Midbrain (tissue), 1 donor: ENCODE results near the gene CAPRIN1.

Source experiments
- DNase-seq: peaks from one replicate; lab custom pipeline; 2025; lab: John Stamatoyannopoulos, UW

CAPRIN1 gene

DNA sequence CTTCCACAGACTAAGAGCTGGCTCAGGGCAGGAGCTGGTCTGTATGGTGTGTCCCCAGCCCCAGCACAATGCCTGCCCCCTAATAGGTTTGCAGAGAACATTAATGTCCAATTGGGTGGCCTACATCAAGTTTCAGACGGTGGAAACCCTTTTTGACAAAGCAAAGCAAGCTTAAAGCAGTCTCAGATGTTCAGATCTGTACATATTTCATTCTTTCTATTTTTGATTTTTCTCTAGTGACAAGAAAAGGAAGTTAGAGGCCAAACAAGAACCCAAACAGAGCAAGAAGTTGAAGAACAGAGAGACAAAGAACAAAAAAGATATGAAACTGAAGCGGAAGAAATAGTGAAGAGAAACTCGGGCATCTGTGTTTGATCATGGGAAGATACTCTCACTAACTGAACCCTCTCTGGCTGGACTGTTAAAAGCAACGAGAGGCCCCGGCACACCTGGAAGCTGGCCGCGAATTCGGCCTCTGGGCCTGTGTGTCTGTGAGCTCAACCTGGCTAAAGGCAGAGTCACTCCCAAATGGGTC, 94.4 kb downstream of the CAPRIN1 start:
- no peak for DNase-seq

DNA sequence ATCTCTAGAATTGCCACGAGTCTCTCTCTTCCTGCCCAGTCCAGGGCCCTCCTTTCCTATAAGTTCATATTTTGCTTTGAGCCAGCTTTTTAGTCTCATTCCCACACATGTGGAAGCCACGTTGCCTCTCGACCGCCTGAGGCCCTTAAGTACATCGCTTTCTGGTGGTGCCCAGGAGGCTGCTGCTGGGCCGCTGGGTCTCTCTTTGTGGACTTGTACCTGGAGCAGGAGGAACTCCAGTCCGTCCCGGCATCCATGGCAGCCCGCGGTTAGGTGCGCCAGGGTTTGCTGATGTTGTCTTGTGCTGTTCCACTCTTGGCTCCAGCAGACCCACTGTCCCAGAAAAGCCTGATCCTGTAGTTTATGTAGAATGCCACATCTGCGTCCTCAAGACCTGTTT, 94.9 kb downstream of the CAPRIN1 start:
- no peak for DNase-seq

DNA sequence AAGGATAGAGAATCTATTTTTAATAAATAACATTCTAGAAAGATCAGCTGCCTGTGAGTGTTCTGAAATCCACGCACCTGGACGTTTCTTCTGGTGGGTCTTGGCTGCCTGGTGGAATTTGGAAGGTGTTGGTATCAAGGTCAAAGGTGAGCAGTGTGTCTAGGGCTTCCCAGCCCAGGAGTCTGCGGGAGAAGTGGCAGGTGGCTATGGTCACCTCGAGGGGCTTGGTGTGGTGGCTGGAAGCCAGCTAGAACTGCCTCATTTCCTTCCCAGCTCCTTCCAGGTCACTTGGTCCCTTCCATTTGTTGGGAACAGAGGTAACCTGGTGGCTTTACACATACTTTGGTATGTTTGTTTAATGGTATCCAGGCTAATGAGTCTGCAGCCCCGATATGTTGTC, 95.3 kb downstream of the CAPRIN1 start:
- DNase-seq: no peak

DNA sequence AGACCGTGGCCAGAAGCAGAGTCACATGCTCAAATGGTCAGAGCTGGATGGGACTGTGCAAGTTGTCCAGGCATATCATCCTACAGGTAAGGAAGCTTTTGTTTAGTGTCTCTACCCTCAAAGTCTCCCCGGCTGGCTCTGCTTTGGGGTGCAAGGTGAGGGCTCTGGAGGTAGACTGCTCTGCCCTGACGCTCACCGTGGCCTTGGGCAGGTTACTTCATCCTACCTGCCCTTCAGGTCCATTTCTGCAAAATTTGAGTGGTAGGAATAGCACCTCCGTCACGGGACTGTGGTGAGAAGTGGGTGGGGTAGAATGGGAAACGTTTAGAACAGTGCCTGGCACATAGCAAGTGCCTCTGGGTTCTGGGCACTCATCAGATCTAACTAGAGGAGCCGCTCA, 96.0 kb downstream of the CAPRIN1 start:
- DNase-seq: no peak

DNA sequence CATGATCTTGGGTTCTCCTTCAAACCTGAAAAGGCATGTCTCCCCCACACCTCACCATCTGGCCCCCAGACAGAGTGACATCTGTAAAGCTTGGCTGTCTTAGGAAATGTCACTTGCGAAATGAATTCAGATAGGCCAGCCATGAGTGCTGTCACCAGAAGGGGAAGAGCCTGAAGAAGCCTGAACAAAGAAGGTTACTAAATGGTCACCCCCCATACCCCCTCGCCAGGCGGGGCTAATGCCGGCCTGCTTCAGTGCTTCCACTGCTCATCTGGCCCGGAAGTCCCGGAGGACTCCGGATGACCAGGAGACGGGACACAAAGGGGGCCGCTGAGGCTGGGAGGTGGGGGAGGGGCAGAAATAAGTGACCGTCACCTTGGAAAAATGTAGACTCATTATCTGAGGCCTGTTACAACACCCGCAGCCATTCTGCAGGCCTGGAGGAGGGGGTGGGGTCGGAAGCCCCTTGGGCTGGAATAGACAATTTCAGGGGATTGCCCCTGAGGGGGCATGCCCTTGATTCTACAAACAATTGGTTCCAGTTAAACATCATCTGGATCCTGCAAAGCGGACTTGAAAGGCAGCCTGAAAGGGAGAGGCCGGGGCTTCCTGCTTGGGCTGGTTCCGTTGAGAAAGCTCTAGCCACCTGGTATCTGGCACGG, 97.1 kb downstream of the CAPRIN1 start:
- DNase-seq: no peak

DNA sequence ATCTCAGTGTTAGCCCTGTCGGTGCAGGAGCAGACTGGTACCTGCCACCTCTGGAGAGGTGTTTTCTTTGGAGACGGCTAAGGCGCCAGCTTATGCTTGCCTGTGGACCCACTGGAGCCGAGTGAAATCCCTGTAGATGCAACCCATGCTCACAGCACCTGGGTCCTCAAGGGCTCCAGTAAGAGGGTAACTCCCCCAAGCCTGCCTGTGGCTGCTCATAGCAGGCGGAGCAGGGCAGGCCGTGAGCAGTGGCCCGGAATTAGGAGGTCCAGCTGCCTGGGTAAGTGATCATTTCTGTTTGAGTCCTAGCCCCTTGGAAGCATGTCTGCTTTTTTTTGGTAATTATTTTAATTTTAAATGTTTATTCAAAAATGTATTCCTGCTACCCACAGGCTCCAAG, 97.7 kb downstream of the CAPRIN1 start:
- DNase-seq: no peak

DNA sequence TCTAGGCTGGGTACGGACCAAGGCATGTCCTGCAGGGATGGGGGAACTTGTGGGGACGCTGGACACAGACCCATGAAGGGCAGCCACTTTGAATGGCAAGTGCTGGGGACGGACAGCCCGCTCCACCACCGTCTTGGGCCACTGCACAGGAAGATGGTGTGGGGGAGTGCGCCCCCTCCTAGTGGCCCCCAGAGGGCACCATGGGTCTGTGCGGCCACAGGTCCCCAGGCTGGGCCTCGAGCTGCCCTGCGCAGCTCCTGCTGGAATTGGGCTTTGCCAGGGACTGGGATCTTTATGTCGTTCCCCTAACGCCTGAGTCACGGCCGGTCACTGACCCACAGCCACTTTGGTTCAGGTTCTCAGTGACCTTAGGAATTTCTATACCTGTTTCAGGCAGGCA, 98.3 kb downstream of the CAPRIN1 start:
- no peak for DNase-seq

DNA sequence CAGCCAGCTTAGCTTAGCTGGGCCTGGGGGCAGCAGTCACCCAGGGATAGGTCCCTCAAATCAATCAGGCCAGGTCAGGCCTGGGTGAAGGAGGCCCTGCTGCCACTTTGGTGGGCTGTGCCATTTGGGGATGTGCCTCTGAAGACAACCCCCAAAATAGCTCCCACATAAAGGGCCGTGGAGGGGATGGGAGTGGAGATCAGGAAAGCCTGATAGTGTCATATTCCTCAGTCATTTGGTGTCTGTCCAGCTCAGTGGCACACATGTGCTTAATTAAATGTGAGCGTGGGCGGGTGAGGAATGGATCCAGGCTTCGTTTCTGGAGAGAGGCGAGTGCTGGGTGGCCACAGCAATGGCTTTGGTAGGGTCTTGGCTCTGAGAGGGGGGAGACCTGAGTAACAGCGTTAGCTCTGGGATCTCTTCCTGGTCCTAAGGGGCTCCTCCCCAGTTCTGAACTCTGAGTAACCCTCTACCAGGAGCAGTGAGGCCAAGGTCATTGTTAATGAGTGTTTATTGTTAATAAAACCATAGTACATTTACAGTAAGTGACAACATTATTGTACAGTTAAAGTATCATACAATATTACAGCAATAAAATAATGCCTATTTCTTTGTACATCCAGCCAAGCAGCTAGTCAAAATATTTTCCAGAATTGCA, 99.1 kb downstream of the CAPRIN1 start:
- DNase-seq: no peak
